ENCODE results near the gene RAI1.

The RAI1 gene

DNA sequence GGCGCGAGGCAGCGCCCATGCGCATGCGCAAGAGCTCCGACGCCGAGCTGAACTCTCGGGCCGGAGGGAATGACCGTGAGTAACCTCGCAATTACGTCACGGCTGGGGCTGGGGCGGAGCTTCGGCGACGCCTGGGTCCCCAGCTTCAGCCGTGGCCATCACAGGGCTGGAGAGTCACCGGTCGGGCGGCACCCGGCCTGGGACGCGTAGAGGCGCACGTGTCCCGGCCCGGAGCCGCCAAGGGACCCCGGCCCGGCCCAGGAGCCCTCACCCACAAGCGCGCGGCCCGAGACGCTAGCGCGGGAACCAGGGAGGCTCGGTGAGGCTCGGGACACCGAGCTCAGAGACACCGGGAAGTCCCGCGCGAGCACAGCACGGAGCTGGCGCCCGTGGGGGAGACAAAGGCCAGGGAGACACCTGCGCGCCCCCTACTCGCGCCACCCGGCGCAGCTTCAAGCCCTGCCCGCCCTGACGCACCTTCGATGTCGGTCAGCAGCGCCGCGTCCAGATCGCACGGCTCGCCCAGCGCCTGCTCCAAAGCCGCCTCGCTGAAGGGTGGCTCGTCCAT lies 155.1 kb downstream of the RAI1 start:
- DNase-seq: peak; percentile 78

- DNase-seq: no peak
These were observed 155.6 kb downstream of the RAI1 start, which contains the start of gene SREBF1 for GRCh38 chr17:17836818-17837379. Gene SREBF1, minus strand, starts transcription at chr17:17836986. Its CDS starts 169 bp downstream, at chr17:17836817.

- DNase-seq: no peak
These were observed 156.1 kb downstream of the RAI1 start for GRCh38 chr17:17837380-17837821.

DNA sequence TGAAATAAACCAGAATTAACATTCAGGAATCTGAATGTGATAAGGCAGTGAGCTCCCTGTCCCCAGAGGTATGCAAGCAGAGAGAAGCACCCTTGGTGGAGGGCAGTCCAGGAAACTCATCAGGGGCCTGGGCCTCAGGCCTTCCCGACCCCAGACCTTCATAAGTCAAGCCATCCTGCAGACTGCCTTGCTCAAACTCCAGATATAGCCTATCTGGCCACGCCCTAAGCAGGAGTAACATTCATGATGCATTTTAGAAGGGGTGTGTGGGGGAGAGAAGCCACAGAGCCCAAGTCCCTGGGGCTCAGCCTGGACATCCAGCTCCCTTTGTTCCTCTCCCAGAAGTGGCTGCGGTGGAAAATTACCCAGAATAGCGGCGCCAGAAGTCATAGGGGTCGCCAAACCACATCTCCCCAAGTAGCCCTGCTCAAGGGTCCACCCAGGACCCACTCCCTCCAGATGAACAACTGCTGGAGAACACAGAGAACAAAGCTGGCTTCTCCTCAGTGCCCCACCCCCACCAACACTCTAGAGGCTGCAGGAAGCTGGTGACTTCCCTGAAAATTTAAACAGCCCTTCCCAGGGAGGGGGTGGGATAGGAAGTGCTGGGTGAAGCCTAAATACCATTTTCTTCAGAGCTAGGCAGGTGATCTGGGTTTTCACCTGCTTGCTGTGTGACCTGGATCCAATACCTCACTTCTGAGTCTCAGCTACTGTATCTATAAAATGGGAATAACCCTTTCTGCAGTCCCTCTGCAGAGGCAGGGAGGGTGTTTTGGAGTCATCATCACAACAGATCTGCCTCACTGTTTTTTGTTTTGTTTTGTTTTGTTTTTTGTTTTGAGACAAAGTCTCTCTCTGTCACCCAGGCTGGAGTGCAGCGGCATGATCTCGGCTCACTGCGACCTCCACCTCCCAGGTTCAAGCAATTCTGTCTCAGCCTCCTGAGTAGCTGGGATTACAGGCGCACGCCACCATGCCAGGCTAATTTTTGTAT lies 157.0 kb downstream of the RAI1 start:
- no peak for DNase-seq

DNA sequence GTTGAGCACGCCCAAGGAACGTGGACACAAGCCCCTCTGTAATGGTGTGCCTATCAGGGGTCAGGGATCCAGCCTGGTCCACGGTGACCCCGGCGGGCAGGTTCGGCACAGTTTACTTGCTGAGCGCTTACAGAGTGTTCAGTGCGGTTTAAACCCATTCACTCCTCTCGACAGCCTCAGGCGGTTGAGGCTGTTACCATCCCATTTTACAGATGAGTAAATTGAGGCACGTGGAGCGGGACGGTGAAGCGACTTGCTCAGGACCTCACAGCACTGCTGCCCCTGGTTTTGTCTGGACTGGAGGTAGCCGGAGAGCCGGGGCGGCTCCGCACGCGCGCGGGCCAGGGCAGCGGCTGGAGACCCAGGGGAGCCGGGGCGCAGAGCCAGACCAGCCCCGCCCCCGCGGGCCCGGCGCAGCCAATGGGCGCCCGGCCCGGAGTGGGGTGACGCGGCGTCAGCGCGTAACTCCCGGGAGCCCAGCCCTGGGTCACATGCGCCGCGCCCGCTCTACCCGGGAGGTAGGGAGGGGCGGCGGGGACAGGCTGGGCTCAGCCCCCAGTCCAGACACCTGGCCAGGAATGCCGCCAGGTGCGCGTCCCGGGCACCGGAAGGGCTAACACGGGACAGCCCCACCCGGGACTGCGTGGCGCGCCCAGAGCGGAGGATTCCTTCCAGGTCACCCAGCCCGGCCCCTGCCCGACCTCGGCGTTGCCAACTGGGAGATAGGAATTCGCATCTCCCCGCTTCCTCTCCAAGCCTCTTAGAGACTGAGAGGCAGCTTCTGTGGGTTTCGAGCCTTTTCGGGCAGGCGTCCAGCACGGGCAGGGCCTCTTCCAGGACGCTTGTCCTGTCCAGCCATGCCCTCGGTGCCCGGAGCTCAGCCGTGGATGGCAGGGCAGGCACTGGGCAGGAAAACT lies 158.8 kb downstream of the RAI1 start:
- DNase-seq: peak; percentile 64

- DNase-seq: no peak
These were observed 159.7 kb downstream of the RAI1 start for GRCh38 chr17:17840751-17841591.

GRCh38 chr17:17841601-17842025 lies 160.4 kb downstream of the RAI1 start:
- no peak for DNase-seq

DNA sequence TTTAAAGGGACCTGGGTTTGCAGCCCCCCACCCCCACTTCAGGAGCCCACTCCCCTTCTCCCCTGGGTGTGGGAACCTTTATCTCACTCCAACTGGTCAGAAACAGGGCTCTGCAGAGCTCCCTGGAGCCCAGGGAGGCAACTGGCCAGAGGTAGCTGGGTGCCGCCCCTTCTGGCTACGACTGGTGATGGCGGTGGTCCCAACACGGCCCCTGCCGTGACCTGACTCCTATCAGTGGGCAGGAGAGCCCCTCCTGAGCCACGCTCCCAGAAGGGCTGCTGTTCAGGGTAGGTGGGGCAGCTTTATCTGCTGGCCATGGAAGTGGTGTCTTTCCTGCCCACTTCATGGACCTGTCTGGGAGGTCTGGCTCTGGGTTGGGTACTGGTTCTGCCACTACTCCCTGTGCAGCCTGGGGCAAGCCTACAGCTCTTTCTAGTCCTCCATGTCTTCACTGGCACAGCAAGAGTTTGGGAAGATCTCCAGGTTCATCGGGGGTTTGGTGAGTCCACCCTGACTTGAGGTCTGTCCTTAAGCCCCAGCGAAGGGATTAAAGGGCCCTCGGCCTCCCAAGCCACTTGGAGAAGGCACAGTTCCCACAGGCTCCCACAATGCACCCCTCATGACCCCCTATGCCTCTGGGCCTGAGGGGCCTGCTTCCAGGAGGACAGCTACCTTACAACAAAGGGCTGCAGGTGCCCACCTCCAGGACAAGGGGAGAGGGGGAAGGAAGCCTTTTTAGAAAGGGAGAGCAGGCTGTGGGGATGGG lies 161.0 kb downstream of the RAI1 start:
- DNase-seq: no peak

DNA sequence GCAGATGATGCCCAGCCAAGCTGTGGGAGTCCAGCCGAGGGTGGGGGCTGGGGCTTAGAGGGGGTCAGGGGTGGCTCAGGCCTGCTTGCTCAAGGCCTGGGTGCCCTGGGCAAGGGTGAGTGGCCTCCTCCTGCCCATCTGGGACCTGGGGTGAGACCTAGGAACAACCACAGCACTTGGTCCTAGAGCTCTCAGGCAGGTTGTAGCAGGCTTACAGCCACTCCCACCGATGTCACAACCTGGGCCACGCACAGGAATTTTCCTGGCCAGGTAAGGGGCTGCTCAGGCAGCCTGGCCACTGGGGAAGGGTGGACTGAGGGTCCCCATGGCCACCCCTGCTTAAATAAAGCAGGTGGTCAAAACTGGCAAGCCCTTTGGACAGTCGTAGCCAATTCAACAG lies 161.8 kb downstream of the RAI1 start:
- DNase-seq: no peak

DNA sequence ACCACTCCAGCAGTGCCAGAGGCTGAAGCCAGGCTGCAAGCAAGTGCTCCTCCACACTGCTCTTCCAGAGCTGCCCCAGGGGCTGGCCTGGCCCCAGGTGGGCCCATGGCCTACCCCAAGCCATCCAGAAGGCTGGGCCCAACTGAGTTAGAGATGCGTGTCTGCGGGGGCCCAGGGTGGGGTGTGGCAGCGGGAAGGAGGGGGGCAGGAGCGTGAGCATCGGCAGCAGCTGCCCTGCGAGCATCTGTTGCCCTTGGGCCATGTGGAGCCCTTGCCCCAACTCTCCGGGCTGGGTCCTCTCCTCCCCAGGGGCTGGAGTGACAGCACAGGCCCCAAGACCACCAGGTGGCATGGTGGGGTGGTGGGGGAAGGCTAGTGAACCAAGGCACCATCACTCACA lies 162.8 kb downstream of the RAI1 start:
- DNase-seq: no peak

GRCh38 chr17:17844500-17844899 lies 163.2 kb downstream of the RAI1 start:
- DNase-seq: no peak

DNA sequence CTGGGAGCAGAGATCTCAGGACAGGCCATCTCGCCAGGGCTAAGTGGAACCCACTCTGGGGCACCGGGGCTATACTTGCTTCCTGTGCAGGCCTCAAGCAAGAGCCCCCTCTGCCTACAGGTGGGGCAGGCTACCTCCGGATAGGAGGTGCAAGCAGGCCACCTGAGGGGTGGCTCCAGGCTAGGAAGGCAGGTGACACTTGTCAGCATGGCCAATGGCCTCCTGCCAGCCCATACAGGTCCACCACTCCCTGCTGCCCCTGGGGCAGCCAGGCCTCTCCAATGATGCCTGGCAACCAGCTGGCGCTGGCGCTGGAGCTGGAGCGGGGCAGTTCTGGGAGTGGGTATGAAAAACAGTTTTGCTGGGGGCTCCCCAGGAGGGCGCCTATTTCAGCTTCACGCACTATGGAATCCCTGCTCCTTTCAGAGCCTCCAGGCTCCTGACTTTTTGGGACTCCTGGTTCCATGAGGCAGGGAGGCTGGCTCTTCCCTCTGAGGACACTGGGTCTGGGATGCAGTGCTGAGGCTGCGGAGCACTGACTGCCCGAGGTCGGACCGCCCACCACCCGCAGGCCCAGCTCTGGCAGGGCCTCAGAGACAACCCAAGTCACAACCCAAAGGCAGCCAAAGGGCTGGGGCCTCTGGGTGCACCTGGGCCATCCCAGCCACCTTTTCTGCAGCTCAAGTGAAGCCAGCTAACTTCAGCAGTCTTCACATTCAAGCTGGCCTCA lies 164.0 kb downstream of the RAI1 start:
- no peak for DNase-seq

DNA sequence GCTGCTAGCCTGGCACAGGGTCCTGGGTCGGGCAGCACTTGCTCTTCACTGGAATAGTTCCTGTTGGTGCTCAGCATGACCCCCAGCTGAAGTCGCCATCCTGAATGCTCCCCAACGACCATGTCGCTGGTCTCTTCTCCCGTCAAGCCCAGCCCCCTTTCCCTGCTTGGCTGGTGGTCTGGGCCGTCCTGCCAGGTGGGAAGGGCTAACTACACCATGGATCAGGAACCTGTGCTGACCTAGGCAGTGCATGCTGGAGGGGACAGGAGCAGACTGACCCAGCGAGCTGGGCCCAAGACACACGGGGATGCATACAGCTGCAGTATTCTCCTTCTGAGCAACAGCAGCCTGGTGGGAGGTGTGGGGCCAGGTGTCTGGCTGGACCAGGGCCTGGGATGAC lies 164.7 kb downstream of the RAI1 start:
- DNase-seq: no peak

GRCh38 chr17:17846645-17847044 lies 165.4 kb downstream of the RAI1 start:
- DNase-seq: no peak

- no peak for DNase-seq
These were observed 165.9 kb downstream of the RAI1 start for GRCh38 chr17:17847118-17847689.

DNA sequence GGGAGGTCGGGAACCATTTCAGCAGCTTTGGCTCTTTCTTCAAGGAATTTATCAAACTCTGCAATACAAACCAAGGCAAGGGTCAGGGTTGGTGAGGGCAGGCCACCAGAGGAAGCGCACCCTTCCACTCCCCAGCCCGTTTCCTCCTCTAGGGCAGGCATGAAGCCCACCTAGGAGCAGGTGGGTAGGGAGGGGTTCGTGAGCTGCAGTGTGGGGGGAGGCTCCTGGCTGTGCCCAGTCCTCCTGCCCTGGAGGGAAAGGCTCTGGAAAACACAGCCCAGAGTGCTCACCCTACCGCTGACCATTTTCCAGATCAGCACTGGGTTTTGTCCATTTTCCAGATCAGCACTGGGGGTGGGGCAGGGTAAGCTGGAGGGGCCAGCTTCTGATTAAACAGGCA lies 166.5 kb downstream of the RAI1 start:
- DNase-seq: no peak

GRCh38 chr17:17848311-17849082 lies 167.2 kb downstream of the RAI1 start:
- no peak for DNase-seq

DNA sequence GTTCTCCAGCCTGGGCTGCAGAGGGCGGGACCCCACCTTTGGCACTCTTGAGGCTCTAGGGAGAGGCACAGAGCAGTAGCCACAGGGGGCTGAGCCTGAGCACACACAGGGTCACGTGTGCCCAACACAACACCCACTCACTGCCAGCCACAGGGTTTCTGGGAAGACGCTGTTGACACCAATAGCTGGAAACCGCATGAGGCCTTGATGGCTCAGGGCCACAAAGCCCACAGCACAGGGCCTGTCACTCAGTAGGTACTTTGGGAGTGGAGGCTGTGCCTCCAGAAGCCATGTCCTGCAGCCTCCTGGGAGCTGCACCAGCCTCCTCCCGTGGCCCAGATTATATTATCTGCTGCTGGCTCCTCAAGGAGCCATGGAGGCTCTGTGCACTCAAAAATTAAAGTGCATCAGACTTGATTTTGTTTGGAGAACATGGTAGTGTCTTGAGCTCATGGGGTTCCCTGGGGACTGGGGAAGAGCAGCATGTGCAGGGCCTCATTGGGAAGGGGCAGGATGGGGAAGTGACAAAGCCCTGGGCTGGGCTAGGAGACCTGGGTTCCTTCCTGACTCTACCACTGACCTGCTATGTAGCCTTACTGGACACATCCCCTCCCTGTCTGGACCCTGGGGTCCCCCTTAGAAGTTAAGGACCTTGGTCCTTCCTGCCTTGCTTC lies 168.0 kb downstream of the RAI1 start:
- DNase-seq: no peak
